ENCODE data around the gene OXCT2. TPM values are rescaled to one million over a fixed set of nuclear protein-coding genes. Genes with fewer than 3 reads are reported as not detected.
A peak's percentile ranks its signal among the peaks of the same experiment; 100 is the strongest.

OXCT2 gene
- total and polyA plus RNA-seq, 9 of the 15 experiments (the other 6 are each of a cell fraction or from before 2014, with no cell fraction given): 0.08 to 0.64 (median 0.22) TPM; not detected in 2

DNA sequence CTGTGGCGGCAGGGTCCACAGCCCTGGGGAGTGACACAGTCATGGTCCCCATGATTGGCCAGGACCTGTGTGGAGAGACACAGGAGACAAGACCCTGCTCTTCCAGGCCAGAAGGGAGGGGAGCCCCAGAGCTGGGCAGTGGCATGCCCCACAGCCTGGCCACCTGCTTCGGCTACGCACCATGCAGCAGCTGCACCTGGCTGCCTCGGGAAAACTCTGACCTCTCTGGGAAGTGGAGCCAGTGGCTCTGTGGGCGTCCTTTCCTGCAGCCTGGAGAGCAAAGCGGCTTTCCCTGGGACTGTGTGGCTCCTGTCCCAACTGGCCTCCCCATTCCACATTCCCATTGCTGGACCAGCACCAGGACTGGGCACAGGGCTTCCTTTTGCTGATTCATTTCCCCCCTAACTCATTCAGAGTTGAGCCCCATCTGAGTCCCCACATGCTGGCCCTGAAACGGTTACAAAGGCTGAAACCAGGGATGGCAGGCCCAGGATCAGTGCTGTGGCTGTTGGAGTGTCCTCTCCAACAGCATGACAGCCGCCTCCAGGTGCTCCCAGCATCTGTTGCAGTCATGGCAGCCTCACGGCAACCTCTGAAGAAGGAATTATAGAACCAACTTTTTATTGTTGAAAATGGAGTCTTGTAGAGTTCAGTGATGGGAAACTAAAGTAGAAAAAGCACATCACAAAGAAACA is 15.0 kb downstream of the OXCT2 start:
- H3K36me3 ChIP-seq (ENCODE audit: control insufficient read depth, insufficient read depth, low read length): peaks cover 73% of the 10 kb centered on the region
- CTCF ChIA-PET (ENCODE audit: low intra/inter-chr PET ratio): interaction anchor here (0.5 kb wide), 1 partner anchor 137 kb away, joined by 3 read pairs; no protein-coding TSS in a partner anchor

More for the DNA sequence above, 15.0 kb downstream of the OXCT2 start:
- Histone ChIP-seq H3K4me1 (replicated peaks in 1 of 2; ENCODE audit: control insufficient read depth in 2 of 2, insufficient read depth in 2 of 2, low read length in 2 of 2) (peaks cover 3 to 7% of the 10 kb centered on the region in 2 experiments; a peak in 2 of 5 replicates), H3K79me2 (ENCODE audit: control insufficient read depth, insufficient read depth, low read length) (no peaks in the 10 kb centered on the region), H3K9me3 (replicated peaks; ENCODE audit: control insufficient read depth, insufficient read depth, low read depth, low read length) (no peaks in the 10 kb centered on the region), H3K4me2 (ENCODE audit: insufficient read depth, low read length) (no peak overlapping the region), H3K4me3 (no peak overlapping the region), H3K27ac (ENCODE audit: extremely low read depth, low read depth, low read length) (no peak overlapping the region), H3K27me3 (ENCODE audit: control insufficient read depth in 2 of 2, insufficient read depth in 2 of 2, low read length in 2 of 2) (no peaks in the 10 kb centered on the region), H3K9me1 (ENCODE audit: control insufficient read depth, insufficient read depth, low read length) (no peaks in the 10 kb centered on the region), H3K9ac (ENCODE audit: insufficient read depth in 1 of 2, low read depth in 2 of 2, low read length in 2 of 2) (no peak overlapping the region), H4K20me1 (replicated peaks; ENCODE audit: control insufficient read depth, insufficient read depth, low read length) (no peaks in the 10 kb centered on the region; the same call in 1 of the 2 replicates), H2AFZ (ENCODE audit: low read depth, low read length) (no peak overlapping the region)
- intact Hi-C loops (cut with micrococcal nuclease): no loop called here
- FAIRE-seq: no peak
- in situ Hi-C loops (cut with MboI): no loop called here
- POLR2A ChIA-PET: interaction anchor here (0.6 to 1.8 kb wide), 3 partner anchors 15 to 235 kb away, joined by 3 to 7 read pairs (median 4); no protein-coding TSS in a partner anchor
- WGBS (ENCODE audit: insufficient coverage, low coverage, missing lambda C conversion rate): 88% methylated on average over 9 of the region's 9 CpGs
- DNase-seq (ENCODE audit: extremely low read depth in 1 of 4, low spot score in 3 of 4): no peak
- BruUV-seq (replicated peaks): no TSS peak
- ATAC-seq: no peak
- TF ChIP-seq ZNF224 (CRISPR knock-in tag; IDR thresholded peaks at IDR 0.05) (no peak), POLR3G (IDR thresholded peaks at IDR 0.05; ENCODE audit: extremely low read depth, insufficient read length, insufficient replicate concordance) (no peak), POLR2G (IDR thresholded peaks at IDR 0.05; ENCODE audit: low read depth, low read length) (peak; percentile 41; the same call in 1 of the 2 replicates), RBFOX2 (IDR thresholded peaks at IDR 0.05; ENCODE audit: low read depth, low read length) (peak; percentile 36; the same call in 1 of the 2 replicates)
- TF ChIP-seq, protein P1, sequence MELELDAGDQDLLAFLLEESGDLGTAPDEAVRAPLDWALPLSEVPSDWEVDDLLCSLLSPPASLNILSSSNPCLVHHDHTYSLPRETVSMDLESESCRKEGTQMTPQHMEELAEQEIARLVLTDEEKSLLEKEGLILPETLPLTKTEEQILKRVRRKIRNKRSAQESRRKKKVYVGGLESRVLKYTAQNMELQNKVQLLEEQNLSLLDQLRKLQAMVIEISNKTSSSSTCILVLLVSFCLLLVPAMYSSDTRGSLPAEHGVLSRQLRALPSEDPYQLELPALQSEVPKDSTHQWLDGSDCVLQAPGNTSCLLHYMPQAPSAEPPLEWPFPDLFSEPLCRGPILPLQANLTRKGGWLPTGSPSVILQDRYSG (tag; conservative IDR thresholded peaks at IDR 0.05; ENCODE audit: low read depth): no peak

Measured in K562 (cell line).